HUDEP-2 (cell line): ENCODE measurements around the gene KYNU.
"Not testable (repeated sequence)": the region's sequence is repeated elsewhere in the genome, so short reads cannot be mapped to it uniquely, and the experiment has no call there.

Experiments used
- DNase-seq, 76 experiments: peaks; one replicate each; lab custom pipeline; 2025; ENCODE audit not compliant: unreplicated experiment in 76 of 76; lab: John Stamatoyannopoulos, UW

The KYNU gene

DNA sequence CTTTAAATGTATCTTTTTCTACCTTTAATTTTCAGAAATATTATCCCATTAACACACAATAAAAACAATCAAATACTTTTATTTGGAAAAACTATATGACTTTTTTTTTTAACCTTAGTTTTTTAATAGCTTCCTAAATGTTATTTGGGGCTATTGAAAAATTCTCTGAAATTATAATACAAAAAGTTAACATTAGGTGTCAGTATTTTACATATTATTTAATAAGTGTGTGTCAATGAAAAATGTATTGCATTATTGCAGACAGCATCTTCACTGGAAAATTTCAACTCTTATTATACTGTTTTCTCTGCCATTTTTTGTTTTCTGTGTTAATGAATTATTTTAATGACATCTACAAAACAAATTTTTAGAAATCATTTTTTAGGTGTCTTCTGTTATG is 200.6 kb downstream of the KYNU start:
- DNase-seq, result no peak

DNA sequence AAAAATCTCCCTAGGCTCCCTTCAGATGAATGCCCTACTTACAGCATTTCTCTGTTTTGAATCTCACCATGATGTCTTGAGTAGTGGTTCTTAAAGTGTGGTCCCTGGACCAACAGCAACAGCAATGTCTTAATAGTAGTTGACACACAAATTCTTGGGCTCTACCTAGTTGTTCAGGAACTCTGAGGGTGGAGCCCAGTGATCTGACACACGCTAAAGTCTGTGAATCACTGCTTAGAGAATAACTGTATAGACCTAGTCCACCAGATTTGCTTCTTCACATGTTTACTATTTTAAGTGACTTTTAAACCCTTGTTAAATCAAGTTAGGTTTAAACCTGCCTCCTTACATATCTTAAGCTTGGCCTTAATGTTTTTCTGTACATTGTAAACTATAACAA is 204.2 kb downstream of the KYNU start:
- DNase-seq, result no peak

DNA sequence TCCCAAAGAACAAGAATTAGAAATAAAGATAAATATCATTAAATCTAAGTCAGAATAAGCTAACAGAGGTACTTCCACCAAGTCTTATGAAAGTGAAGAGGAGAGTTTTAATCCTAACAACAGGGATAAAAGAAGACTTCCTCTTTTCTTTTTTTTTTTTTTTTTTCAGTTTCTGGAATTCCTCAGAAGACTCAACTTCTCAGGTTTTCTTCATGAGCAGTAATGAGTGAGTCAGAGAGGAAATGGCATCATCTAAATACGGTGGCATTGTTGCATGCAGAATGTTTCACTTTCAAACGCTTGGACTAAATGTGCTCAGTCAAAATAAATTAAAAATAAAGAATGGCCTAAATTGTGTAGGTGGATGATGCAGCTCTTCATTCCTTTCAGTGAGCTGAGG is 206.2 kb downstream of the KYNU start:
- DNase-seq, result no peak

DNA sequence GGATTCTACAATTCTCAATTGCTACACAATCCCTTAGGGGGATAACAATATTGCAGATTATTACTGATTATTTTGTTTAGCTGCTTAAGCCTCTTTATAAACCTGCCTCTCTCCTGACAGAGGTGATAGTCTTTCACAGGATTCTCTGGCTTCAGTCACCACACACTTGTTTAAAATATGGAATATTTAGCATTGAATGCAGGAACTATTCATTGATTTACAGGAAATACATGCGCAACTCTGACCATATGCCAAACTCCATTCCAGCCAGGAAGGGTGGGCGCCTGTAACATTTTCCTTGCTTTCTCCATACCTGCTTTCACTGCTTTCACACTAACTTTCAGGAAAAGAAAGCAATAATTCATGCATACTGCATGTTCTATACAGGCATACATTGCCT is 207.0 kb downstream of the KYNU start:
- no peak for DNase-seq

DNA sequence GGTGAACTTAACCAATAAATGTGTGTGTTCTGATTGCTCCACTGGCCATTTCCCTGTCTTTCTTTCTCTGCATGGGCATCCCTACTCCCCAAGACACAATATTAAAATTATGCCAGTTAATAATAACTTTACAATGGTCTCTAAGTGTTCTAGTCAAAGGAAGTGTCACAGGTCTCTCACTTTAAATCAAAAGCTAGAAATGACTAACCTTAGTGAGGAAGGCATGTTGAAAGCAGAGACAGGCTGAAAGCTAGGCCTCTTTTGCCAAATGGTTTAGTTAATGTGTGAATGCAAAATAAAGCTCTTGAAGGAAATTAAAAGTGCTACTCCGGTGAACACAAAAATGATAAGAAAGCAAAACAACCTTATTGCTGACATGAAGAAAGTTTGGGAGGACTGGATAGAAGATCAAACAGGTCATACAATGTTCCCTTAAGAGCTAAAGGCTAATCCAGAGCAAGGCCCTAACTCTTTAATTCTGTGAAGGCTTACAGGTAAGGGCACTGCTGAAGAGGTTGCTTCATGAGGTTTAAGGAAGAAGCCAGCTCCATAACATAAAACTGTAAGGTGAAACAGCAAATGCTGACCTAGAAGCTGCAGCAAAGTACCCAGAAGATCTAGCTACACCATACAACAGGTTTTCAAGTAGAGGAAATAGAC is 207.8 kb downstream of the KYNU start:
- DNase-seq, result no peak

DNA sequence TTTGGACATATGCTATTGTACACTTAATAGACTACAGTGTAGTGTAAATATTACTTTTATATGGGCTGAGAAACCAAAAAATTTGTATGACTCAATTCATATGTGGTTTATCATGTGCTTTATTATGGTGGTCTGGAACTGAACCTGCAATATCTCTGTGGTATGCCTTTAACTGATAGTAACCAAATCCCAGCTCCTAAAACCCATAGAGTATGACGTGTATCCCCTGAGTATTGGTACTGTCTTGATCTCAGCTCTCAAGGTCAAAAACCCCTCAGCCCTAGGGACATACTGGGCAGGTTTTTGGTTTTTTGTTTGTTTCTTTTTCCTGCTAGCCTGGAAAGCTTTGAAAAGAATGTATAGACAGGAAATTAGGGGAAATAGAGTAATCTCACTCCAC is 209.6 kb downstream of the KYNU start:
- no peak for DNase-seq

DNA sequence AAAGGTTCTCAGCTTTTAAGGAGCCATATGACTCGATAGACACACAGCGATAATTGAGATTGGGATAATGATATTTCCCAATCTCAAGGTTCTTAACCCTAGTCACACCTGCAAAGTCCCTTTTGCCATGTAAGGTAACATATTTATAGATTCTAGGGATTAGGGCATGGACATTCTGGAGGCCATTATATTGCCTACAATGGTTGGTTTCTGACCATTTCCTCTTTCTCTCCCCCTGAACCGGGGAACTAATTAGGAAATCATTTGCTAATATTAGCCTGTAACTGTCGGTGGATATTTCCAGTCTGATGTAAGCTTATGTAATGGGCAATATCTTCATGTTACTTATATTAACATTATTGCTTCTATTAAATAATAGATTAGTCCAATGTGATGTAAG is 210.9 kb downstream of the KYNU start:
- no peak for DNase-seq

DNA sequence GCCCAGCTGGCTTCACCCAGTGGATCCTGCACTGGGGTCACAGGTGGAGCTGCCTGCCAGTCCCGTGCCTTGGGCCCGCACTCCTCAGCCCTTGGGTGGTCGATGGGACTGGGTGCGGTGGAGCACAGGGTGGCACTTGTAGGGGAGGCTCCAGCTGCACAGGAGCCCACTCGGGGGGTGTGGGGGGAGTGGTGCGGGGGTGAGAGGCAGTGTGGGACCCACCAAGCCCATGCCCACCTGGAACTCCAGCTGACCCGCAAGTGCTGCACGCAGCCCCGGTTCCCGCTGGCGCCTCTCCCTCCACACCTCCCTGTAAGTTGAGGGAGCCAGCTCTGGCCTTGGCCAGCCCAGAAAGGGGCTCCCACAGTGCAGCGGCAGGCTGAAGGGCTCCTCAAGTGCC is 212.1 kb downstream of the KYNU start:
- DNase-seq, result not testable (repeated sequence)
